AG20443 (cell line): ENCODE results near the gene CLCN7.

Experiments
- DNase-seq: peaks from one replicate; pipeline ENCODE4 v3.0.0; 2012; ENCODE audit warnings: low spot score, mixed read lengths

The CLCN7 gene

GRCh38 chr16:1401758-1402154 is 73.1 kb downstream of the CLCN7 start:
- DNase-seq, result no peak

- DNase-seq, result no peak
Observed at GRCh38 chr16:1401061-1401757, 73.6 kb downstream of the CLCN7 start.

DNA sequence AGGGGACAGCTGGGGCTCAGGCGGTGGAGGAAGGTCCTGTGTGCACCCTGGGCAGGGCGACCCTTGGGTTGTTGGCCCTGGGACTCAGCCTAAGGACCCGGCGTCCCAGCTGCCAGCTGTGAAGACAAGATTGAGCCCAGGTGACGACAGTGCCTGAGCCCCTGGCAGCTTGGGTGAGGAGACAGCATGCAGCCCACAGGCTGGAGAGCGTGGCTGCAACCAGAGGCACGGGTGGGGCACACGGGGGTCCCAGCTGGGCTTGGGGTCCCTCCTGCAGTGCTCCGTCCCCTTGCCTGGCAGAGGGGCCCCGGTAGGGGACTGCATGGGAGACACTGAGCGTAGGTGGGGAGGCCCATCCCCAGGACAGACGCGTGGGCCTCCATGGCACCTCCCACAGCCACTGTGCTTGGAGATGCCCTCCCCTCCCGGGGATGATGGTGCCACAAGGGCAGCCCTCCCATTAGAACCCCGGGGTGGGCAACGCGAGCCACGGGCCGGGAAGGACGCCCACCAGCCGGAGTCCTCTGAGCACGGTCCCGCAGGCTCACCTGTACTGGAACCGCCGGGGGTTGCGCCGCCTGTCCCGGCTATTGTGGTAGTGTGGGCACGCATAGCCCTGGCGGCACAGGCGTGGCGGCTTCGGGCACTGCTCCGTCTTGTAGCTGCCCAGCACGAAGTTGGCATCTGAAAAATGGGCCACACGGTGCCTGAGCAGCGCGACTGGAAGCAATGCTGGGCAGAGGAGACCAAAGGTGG is 75.8 kb downstream of the CLCN7 start:
- no peak for DNase-seq

DNA sequence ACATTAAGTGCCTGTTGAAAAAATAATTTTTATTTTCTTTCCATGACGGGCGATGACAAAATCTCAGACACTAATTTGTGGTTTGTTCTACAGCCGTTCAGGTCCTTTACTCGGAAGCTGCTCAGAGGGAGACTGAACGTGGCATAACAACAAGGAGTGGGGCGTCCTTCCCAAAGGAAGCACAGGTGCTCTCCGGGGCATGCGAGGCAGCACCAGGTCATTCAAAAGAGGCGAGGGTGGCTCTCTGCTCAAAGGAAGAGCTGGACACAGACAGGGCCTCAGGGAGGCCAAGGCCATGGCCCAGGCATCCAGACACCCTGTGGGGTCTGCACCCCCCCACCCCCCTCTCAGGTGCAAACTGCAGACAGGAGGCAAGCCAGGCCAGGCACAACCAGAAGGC is 76.5 kb downstream of the CLCN7 start:
- no peak for DNase-seq

- no peak for DNase-seq
Observed at GRCh38 chr16:1397779-1398178, 77.0 kb downstream of the CLCN7 start.

GRCh38 chr16:1395444-1396031 is 79.3 kb downstream of the CLCN7 start:
- no peak for DNase-seq
